Measurements from ENCODE around the gene PRMT6. TPM values are rescaled to one million over a fixed set of nuclear protein-coding genes. Genes with fewer than 3 reads are reported as not detected.

Gene PRMT6
- polyA plus RNA-seq, 3 donors = 1.8 to 16.2 (median 14.7) TPM

DNA sequence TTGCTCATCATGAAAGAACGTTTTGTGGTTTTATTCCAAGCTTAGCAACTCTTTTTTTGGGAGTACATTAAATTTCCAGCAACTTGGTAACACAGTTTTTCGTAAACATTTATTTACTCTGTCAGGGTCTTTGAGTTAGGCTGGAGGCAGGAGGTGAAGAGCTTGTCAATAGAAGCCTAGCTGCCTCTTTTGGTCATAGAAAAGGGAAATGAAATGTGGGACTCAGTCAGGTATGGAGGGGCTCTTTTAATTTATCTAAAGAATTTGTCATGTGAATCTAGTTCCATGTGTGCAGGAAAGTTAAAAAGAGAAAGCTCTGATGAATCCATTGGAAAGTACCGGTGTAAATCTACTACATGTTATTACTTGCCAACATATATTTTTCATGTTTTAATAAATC, 45.9 kb upstream of the PRMT6 start:
- H3K4me2 ChIP-seq (replicated peaks; ENCODE audit: extremely low read depth, low read length, poor library complexity, severe bottlenecking) = no peak overlapping the region
- H3K36me3 Mint-ChIP-seq = no peaks in the 10 kb centered on the region
- no peak overlapping the region for H3K27ac Mint-ChIP-seq
- TF ChIP-seq, protein P1, sequence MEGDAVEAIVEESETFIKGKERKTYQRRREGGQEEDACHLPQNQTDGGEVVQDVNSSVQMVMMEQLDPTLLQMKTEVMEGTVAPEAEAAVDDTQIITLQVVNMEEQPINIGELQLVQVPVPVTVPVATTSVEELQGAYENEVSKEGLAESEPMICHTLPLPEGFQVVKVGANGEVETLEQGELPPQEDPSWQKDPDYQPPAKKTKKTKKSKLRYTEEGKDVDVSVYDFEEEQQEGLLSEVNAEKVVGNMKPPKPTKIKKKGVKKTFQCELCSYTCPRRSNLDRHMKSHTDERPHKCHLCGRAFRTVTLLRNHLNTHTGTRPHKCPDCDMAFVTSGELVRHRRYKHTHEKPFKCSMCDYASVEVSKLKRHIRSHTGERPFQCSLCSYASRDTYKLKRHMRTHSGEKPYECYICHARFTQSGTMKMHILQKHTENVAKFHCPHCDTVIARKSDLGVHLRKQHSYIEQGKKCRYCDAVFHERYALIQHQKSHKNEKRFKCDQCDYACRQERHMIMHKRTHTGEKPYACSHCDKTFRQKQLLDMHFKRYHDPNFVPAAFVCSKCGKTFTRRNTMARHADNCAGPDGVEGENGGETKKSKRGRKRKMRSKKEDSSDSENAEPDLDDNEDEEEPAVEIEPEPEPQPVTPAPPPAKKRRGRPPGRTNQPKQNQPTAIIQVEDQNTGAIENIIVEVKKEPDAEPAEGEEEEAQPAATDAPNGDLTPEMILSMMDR (IDR thresholded peaks at IDR 0.05) = no peak
- H3K4me3 ChIP-seq (replicated peaks in 1 of 3; ENCODE audit: low read depth in 2 of 3, low read length in 3 of 3) = no peak overlapping the region
- 80% methylated on average over 1 of the region's 3 CpGs for WGBS (ENCODE audit: insufficient coverage)
- no peaks in the 10 kb centered on the region for H4K20me1 ChIP-seq (ENCODE audit: insufficient read depth, low read length)
- no peaks in the 10 kb centered on the region for H3K36me3 ChIP-seq (replicated peaks in 1 of 2; ENCODE audit: control insufficient read depth in 1 of 2, insufficient read depth in 2 of 2, low read length in 2 of 2)
- H3K4me3 Mint-ChIP-seq = no peak overlapping the region
- H3K27ac ChIP-seq (ENCODE audit: low read depth in 1 of 2, low read length in 2 of 2) = no peak overlapping the region
- H3K9ac ChIP-seq (ENCODE audit: insufficient read depth, low read length, poor library complexity, severe bottlenecking) = no peak overlapping the region
- intact Hi-C loops (cut with micrococcal nuclease) = no loop called here
- H3K9me3 Mint-ChIP-seq = peaks cover 0 to 7% (median 1%) of the 10 kb centered on the region in 7 donors
- no peaks in the 10 kb centered on the region for H3K4me1 ChIP-seq (ENCODE audit: control insufficient read depth in 1 of 2, insufficient read depth in 2 of 2, low read length in 2 of 2)
- no peak for DNase-seq
- H3K27me3 Mint-ChIP-seq (ENCODE audit: low read depth in 3 of 3) = peaks cover 0 to 3% (median 2%) of the 10 kb centered on the region in 3 donors
- no peaks in the 10 kb centered on the region for H3K79me2 ChIP-seq (ENCODE audit: insufficient read depth, low read length)
- no peaks in the 10 kb centered on the region for H3K4me1 Mint-ChIP-seq
- H3K9me3 ChIP-seq (replicated peaks in 1 of 2; ENCODE audit: control insufficient read depth in 1 of 2, insufficient read depth in 1 of 2, low read length in 2 of 2) = no peaks in the 10 kb centered on the region
- no peaks in the 10 kb centered on the region for H3K27me3 ChIP-seq (ENCODE audit: control insufficient read depth in 2 of 2, insufficient read depth in 2 of 2, low read length in 2 of 2)
- no peak overlapping the region for H2AFZ ChIP-seq (ENCODE audit: insufficient read depth, low read depth, low read length, poor library complexity, severe bottlenecking)

DNA sequence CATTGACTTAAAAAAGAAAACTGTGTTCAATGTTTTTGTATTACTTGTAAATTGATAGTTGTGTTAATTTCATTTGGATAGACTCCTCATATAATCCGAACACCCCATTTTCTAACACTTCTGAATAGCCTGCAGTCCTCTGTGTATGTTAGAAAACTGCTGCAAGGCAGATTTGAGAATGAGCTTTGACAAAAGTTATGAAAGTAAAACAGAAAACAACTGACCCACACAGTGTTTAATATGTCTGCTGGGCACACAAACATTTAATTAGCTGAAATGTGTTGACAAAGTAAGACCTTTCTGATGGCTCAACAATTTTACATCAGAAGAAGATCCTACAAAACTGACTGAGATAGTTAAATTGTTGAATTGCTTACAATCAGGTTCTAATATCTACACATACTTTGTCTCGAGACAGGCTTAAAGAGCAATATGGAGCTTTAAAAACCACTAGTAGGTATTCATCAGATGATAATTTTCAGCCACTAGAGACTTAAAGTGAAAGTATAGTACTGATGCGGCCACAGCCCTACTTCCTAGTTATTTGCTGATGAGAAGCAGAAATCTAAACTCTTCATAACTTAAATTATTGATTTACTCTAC, 40.0 kb upstream of the PRMT6 start:
- no peak overlapping the region for H3K4me2 ChIP-seq (replicated peaks; ENCODE audit: extremely low read depth, low read length, poor library complexity, severe bottlenecking)
- TF ChIP-seq, protein P1 (IDR thresholded peaks at IDR 0.05) = no peak
- no peak overlapping the region for H2AFZ ChIP-seq (ENCODE audit: insufficient read depth, low read depth, low read length, poor library complexity, severe bottlenecking)
- H3K27me3 Mint-ChIP-seq (ENCODE audit: low read depth in 3 of 3) = peaks cover 1 to 2% (median 2%) of the 10 kb centered on the region in 3 donors
- no peaks in the 10 kb centered on the region for H4K20me1 ChIP-seq (ENCODE audit: insufficient read depth, low read length)
- intact Hi-C loops (cut with micrococcal nuclease) = no loop called here
- WGBS (ENCODE audit: insufficient coverage) = no CpG with 5 or more reads among the region's 3 CpGs
- H3K4me1 Mint-ChIP-seq = no peaks in the 10 kb centered on the region
- H3K4me3 Mint-ChIP-seq = no peak overlapping the region
- no peaks in the 10 kb centered on the region for H3K27me3 ChIP-seq (ENCODE audit: control insufficient read depth in 2 of 2, insufficient read depth in 2 of 2, low read length in 2 of 2)
- no peaks in the 10 kb centered on the region for H3K79me2 ChIP-seq (ENCODE audit: insufficient read depth, low read length)
- no peak overlapping the region for H3K27ac ChIP-seq (ENCODE audit: low read depth in 1 of 2, low read length in 2 of 2)
- no peak overlapping the region for H3K27ac Mint-ChIP-seq
- no peak overlapping the region for H3K9ac ChIP-seq (ENCODE audit: insufficient read depth, low read length, poor library complexity, severe bottlenecking)
- H3K9me3 Mint-ChIP-seq = peaks cover 0 to 4% (median 0%) of the 10 kb centered on the region in 7 donors
- H3K4me3 ChIP-seq (replicated peaks in 1 of 3; ENCODE audit: low read depth in 2 of 3, low read length in 3 of 3) = no peak overlapping the region
- no peaks in the 10 kb centered on the region for H3K36me3 Mint-ChIP-seq
- H3K36me3 ChIP-seq (replicated peaks in 1 of 2; ENCODE audit: control insufficient read depth in 1 of 2, insufficient read depth in 2 of 2, low read length in 2 of 2) = no peaks in the 10 kb centered on the region
- DNase-seq = no peak
- H3K4me1 ChIP-seq (ENCODE audit: control insufficient read depth in 1 of 2, insufficient read depth in 2 of 2, low read length in 2 of 2) = no peaks in the 10 kb centered on the region
- no peaks in the 10 kb centered on the region for H3K9me3 ChIP-seq (replicated peaks in 1 of 2; ENCODE audit: control insufficient read depth in 1 of 2, insufficient read depth in 1 of 2, low read length in 2 of 2)

Data from CD14-positive monocyte (primary cell).